ENCODE results near the gene RALB. TPM values are rescaled to one million over a fixed set of nuclear protein-coding genes. Genes with fewer than 3 reads are reported as not detected.
A peak's percentile ranks its signal among the peaks of the same experiment; 100 is the strongest.

The RALB gene
- 10 to 100 TPM; 18.9 to 81.0 (median 59.4) TPM for total RNA-seq

GRCh38 chr2:120252225-120253020, at the start of gene RALB:
Gene RALB (plus strand): TSS chr2:120252852. CDS start chr2:120278665, 25,813 bp downstream.
- TF ChIP-seq POLR2AphosphoS5 (IDR thresholded peaks at IDR 0.05) = peak; percentile 85 to 95 (median 88)
- TF ChIP-seq POLR2A (IDR thresholded peaks at IDR 0.05) = peak; percentile 91
- TF ChIP-seq CTCF (IDR thresholded peaks at IDR 0.05) = no peak
- DNase-seq = peak; percentile 100
- intact Hi-C loops (cut with DNase I; ENCODE audit: low total_unique reads) = loop anchor here (10.0 kb wide), 1 partner anchor 62 kb away; no protein-coding TSS in a partner anchor
- Histone ChIP-seq H3K27ac (peak within 1 kb of the TSS; percentile 91 to 96 (median 94)), H3K9me3 (no peaks in the 10 kb centered on the region), H3K27me3 (no peaks in the 10 kb centered on the region), H3K36me3 (no peaks in the 10 kb centered on the region), H3K4me1 (peaks cover 5 to 26% (median 11%) of the 10 kb centered on the region in 4 donors), H3K4me3 (peak within 1 kb of the TSS; percentile 80 to 96 (median 86))
- in situ Hi-C loops (cut with MboI; ENCODE audit: low pct_ligation_motif_present in 1 of 4, low pct_unique_long_range_greater_than_20kb in 1 of 4, low sequenced_read_pairs in 3 of 4) = no loop called here
- 0 to 2% methylated on average over 1 to 51 of the region's 71 CpGs for WGBS, 2 donors (ENCODE audit: low coverage in 1 of 2)

- no peak for TF ChIP-seq CTCF (IDR thresholded peaks at IDR 0.05)
- no peak for TF ChIP-seq POLR2A (IDR thresholded peaks at IDR 0.05)
- no peak for TF ChIP-seq EP300 (IDR thresholded peaks at IDR 0.05; ENCODE audit: low read depth)
- TF ChIP-seq POLR2AphosphoS5 (IDR thresholded peaks at IDR 0.05) = no peak
- no peaks in the 10 kb centered on the region for H3K36me3 ChIP-seq
- intact Hi-C loops (cut with DNase I; ENCODE audit: low total_unique reads) = no loop called here
- H3K9me3 ChIP-seq = no peaks in the 10 kb centered on the region
- in situ Hi-C loops (cut with MboI; ENCODE audit: low pct_ligation_motif_present in 1 of 4, low pct_unique_long_range_greater_than_20kb in 1 of 4, low sequenced_read_pairs in 3 of 4) = no loop called here
- no peak overlapping the region for H3K4me3 ChIP-seq
- DNase-seq = no peak
- 60 to 69% methylated on average over 2 to 10 of the region's 10 CpGs for WGBS, 2 donors (ENCODE audit: low coverage in 1 of 2)
- H3K27me3 ChIP-seq = no peaks in the 10 kb centered on the region
- no peak overlapping the region for H3K27ac ChIP-seq
- peaks cover 0 to 4% (median 0%) of the 10 kb centered on the region in 4 donors for H3K4me1 ChIP-seq
Observed at GRCh38 chr2:120203251-120204021, 49.2 kb upstream of the RALB start.

- in situ Hi-C loops (cut with MboI; ENCODE audit: low pct_ligation_motif_present in 1 of 4, low pct_unique_long_range_greater_than_20kb in 1 of 4, low sequenced_read_pairs in 3 of 4) (no loop called here), intact Hi-C loops (cut with DNase I; ENCODE audit: low total_unique reads) (no loop called here)
- no peaks in the 10 kb centered on the region for H3K36me3 ChIP-seq
- no peak for TF ChIP-seq CTCF (IDR thresholded peaks at IDR 0.05)
- TF ChIP-seq POLR2A (IDR thresholded peaks at IDR 0.05) = no peak
- TF ChIP-seq EP300 (IDR thresholded peaks at IDR 0.05; ENCODE audit: low read depth) = no peak
- no peak for TF ChIP-seq POLR2AphosphoS5 (IDR thresholded peaks at IDR 0.05)
- H3K27me3 ChIP-seq = no peaks in the 10 kb centered on the region
- 82% methylated on average over 4 of the region's 5 CpGs; no CpG with 5 or more reads in 1 of the 2 donors for WGBS, 2 donors (ENCODE audit: low coverage in 1 of 2)
- no peaks in the 10 kb centered on the region for H3K9me3 ChIP-seq
- H3K4me3 ChIP-seq = no peak overlapping the region
- H3K27ac ChIP-seq = no peak overlapping the region
- no peak for DNase-seq
- H3K4me1 ChIP-seq = peaks cover 0 to 4% (median 0%) of the 10 kb centered on the region in 4 donors
Observed at GRCh38 chr2:120204022-120204405, 48.6 kb upstream of the RALB start.

GRCh38 chr2:120204417-120204816, 48.2 kb upstream of the RALB start:
- Histone ChIP-seq H3K27ac (no peak overlapping the region), H3K4me3 (no peak overlapping the region), H3K9me3 (no peaks in the 10 kb centered on the region), H3K27me3 (no peaks in the 10 kb centered on the region), H3K36me3 (no peaks in the 10 kb centered on the region), H3K4me1 (peaks cover 0 to 4% (median 0%) of the 10 kb centered on the region in 4 donors)
- intact Hi-C loops (cut with DNase I; ENCODE audit: low total_unique reads) (no loop called here), in situ Hi-C loops (cut with MboI; ENCODE audit: low pct_ligation_motif_present in 1 of 4, low pct_unique_long_range_greater_than_20kb in 1 of 4, low sequenced_read_pairs in 3 of 4) (no loop called here)
- TF ChIP-seq CTCF (IDR thresholded peaks at IDR 0.05) (no peak), POLR2A (IDR thresholded peaks at IDR 0.05) (no peak), EP300 (IDR thresholded peaks at IDR 0.05; ENCODE audit: low read depth) (no peak), POLR2AphosphoS5 (IDR thresholded peaks at IDR 0.05) (no peak)
- 59% methylated on average over 3 of the region's 3 CpGs; no CpG with 5 or more reads in 1 of the 2 donors for WGBS, 2 donors (ENCODE audit: low coverage in 1 of 2)
- DNase-seq = no peak

All from transverse colon (tissue), 4 donors.